GM21360 (cell line): Measurements from ENCODE around the gene DEPDC5.
A peak's percentile ranks its signal among the peaks of the same experiment; 100 is the strongest.

ENCODE experiments used
- ATAC-seq: cut with Tn5 transposase; IDR thresholded peaks from one replicate; pipeline ENCODE4 v1.9.1; 2021; ENCODE audit warnings: mild to moderate bottlenecking, moderate library complexity; ENCODE audit not compliant: unreplicated experiment

Gene DEPDC5

GRCh38 chr22:31920306-31920705 is 166.5 kb downstream of the DEPDC5 start:
- no peak for ATAC-seq

DNA sequence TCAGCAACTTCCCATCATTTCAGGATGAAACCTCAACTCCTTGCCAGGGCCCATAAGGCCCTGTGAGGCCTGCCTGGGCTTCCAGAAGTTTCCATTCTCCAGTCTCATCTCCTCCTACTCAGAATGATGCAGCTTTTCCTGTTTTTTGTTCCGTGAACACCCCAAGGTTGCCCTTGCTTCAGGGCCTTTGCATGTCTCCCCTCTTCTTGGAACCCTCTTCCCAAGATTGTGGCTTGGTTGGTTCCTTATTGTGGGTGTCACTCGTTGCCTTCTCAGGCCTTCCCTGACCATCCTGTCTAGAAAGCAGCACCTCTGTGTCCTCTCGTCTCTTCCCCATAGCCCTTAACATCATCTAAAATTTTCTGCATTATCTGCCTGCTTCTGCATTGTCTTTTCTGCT is 167.3 kb downstream of the DEPDC5 start:
- no peak for ATAC-seq

- no peak for ATAC-seq
Measured at GRCh38 chr22:31922534-31922933, 168.7 kb downstream of the DEPDC5 start.

DNA sequence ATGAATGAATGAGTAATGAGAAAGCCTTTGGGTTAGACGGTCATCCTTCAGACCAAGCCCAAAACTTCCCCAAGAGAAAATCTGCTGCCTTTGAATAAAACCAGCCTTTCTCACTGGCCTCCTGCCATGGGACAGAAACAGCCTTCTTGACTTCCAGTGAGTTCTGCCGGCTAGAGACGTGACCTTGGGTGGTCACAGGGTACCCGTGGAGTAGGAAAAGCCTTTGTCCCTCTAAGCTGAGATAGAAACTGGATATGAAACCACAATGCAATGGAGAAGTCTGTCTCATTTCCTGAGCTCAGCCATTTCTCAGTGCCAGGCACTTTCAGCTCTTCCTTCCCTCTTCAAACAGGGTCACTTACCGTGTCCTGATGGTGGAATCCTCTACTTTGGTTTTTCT is 169.3 kb downstream of the DEPDC5 start:
- no peak for ATAC-seq

DNA sequence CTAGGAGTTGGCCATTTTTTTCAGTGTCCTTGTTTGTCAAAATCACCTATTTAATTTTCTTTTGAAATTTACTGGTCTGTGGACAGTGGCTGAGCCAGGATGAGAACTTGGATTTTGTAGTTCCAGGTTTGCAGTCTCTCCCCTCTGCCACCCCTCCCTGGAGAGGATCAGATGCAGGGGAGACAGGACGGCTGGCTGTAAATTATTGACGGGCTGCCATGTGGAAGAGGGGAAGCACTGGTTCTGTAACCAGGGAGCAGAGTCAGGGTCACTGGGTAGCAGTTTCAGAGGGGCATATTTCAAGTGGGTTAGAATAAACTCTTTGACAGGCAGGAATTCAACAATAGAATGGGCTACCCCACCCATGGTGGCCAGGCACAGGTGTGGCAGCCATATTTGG is 169.9 kb downstream of the DEPDC5 start:
- no peak for ATAC-seq

GRCh38 chr22:31925056-31925455 is 171.2 kb downstream of the DEPDC5 start:
- no peak for ATAC-seq

GRCh38 chr22:31926024-31926423 is 172.2 kb downstream of the DEPDC5 start:
- no peak for ATAC-seq

DNA sequence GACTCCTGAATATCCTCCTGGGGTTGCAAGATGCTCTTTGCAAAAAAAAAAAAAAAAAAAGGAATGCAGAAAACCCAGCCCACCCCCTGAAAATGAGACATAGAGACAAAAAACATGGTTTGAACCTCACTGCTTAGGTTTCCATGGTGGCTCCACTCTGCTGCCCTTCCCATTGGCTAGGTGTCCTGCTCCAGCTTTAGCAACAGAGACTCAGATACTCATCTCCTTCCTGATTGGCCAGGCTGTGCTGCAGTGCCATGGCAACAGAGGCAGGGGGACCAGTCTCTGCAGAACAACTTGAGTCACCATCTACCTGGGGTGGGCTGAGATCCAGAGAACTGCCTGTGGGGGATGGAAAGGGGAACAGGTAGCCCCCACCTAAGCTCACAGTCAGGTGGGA is 173.2 kb downstream of the DEPDC5 start:
- ATAC-seq: no peak

- ATAC-seq: no peak
Measured at GRCh38 chr22:31927562-31927961, 173.7 kb downstream of the DEPDC5 start.

DNA sequence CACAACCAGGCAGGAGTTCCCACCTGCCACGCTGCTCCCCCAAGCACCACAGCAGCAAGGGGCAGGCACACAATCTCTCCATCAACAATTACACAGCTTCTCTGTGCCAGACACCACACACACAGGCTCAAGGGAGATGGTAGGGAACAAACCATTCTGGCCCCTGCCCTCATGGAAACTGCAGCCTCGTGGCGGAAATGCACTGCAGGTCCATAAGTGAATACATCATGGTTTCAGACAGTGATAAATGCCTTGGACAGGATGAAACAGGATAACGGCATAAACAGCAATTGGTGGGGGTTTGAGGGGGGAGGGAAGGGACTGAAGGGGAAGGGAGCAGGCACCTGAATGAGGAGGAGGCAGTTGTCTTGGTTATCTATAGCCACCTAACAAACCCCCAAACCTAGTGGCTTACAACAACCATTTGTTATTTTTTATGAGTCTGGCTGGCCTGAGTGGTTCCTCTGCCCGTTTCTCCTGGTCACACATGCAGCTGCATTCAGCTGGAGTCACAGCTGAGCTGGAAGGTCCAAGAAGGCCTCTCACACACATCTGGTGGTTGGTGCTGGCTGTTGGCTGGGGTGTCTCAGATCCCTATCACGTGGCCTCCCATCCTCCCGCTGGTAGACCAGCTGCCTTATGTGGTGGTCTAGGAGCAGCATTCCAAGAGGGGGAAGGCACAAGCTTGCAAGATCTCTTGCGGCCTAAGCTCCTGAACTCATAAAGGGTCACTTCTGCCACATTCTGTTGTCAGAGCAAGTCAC is 175.5 kb downstream of the DEPDC5 start:
- no peak for ATAC-seq

DNA sequence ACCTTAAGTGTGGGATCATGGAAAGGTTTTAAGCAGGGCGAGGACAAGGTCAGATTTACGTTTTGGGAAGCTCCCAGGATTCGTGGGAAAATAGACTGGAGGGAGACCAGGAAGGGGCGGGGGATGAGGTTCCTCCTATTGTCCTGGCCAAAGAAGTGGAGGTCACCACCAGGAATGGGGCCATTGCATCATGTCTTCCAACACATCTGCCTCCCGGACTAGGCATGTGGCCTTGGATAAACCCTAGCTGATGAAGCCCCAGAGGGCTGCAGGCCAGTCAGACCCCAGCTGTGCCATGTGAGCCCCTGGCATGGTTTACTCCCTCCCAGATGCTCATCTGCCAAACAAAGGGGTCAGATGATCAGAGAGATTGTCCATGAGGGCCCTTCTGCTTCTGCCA is 179.0 kb downstream of the DEPDC5 start:
- no peak for ATAC-seq

- no peak for ATAC-seq
Measured at GRCh38 chr22:31933406-31933805, 179.6 kb downstream of the DEPDC5 start.

DNA sequence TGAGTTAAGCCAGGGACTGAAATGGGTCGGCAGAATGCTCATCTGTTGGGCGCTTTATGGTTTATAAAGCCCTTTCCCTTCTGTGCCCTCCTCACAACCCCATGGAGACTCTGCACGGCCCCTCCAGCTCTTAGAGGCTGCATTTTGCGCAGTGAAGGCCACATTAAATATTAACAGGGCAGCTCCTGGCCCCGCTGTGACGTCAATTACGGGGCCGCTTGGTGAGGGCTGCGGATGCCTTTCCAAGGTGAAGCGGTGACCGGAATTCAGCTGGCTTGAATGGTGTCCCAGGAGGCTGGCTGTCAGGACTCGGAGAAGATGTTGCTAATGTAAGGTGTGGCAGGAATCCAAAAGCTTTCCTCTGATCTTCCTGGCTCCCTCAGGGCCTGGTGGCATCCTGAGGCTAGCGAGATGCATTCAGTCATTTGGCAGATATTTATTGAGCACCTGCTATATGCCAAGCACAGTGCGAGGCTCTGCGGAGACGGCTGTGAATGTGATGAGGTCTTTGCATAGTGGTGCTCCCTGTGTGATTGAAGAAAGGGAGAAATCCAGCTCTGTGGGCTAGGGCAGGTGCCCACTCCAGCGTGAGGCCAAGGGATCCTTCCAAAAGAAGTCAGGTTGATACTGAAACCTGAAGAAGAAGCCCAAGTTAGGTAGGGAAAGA is 180.1 kb downstream of the DEPDC5 start:
- ATAC-seq: no peak

DNA sequence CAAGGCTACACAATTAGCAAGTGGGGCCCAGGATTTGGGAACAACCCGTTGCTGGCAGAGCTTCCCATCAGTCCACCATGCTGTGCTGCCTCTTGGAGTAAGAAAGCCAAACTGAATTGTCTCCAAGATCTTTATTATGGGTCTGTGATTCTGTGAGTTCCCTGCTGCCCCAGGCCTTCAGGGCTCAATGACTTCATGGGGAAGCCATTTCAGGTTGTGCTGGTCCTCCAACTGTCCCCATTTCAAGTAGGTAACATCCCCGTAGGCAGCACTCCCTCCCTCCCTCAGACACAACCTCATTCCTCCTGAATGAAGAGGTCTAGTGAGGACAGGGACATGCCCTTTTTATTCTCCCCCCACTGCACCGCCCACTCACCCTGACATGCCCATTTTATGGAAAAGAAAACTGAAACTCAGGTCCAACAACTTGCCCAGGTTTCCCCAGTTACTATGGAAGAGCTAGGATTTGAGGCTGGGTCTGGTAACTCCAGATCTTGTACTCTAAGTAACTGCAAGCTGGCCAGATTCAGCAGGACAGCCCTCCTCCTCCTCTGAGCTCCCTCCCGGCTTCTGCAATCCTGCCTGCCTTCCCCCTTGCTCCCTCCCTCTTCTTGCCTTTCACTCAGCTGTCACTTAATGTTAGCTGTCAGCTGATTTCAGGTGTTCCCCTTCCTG is 182.3 kb downstream of the DEPDC5 start:
- no peak for ATAC-seq

- no peak for ATAC-seq
Measured at GRCh38 chr22:31937341-31937740, 183.5 kb downstream of the DEPDC5 start.

DNA sequence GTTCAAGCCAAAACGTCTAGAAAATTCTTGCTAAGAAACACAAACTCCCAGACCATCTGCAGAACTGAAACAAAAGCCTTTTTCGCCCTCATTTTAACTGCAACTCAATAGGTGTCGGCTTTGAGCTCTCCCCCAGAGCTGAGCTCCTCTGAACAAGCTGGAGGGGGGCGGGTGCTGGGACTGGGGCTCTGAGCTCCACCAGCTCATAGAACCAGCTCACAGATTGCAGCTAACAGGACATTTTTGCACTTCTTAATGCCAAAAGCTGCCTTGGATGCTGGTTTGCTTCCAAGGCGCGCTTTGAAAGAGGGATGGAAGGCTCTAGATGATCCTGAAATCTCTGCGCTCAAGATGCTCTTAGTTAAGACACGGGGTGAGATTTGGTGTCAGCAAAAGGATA is 184.5 kb downstream of the DEPDC5 start:
- ATAC-seq: no peak

DNA sequence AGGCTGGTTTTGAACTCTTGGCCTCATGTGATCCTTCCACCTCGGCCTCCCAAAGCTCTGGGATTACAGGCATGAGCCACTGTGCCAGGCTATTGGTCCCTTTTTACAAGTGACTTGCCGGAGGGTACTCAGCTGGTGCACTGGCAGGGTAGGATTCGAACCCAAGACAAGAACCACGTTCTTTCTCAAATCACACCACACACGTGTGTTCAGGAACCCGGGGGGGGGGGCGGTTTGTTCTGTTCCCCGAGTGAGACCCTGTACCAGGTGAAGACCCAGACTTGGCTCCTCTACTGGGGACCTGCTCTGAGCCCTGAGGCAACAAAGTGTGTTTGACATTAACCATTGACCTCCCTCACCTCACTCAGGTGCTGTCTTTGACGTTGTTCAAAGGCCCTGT is 186.7 kb downstream of the DEPDC5 start:
- ATAC-seq: no peak

DNA sequence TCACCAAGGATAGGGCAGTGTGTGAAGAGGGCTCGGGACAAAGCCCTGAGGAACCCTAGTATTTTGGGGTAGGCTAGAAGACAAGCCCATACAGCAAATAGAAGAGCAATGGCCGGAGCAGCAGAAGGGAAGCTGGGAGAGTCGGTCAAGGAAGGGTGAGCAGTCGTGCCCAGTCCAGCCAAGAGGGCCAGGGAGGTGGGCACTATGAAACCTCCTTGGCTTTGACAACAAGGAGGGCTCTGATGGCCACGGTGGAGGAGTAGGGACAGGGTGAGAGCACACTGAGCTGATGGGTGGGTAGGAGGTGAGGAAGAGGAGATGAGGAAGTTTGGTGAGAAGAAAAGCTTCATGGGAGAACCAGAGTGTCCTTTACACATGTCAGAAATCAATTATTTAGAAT is 188.3 kb downstream of the DEPDC5 start:
- no peak for ATAC-seq

DNA sequence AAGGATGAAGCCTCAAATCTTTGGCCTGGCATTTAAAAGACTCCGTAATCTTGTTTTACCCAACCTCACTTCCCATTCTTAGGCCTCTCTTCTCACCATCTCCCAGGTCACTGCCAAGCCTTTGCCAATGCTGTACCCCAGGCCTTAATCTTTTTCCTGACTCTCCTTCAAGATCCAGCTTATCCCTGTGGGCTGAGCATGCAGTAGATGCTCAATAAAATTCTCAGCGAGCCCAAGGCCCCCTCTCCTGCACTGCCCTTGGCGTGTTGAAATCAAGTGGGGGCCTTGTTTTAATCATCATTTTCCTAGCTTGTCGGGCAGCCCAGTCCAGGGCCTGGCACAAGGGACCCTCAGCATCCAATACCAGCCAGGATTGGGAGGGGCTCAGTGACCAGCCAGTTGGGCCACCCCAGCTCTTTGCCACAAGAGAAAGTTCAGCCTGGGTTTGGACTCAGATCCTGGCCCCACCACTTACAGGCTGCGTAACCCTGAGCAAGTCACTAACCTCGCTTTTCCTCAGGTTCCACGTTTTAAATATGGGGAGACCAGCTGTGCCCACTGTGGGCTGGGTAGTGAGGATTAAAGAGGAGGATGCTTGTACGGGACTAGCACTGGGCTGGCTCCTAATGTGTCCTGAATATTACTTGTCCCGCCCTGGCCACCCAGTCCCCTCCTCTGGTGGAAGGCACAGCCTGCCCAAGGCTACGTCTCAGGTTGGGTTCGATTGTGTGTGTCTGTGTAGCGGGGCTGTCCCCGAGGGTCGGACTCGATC is 189.6 kb downstream of the DEPDC5 start:
- ATAC-seq: no peak

DNA sequence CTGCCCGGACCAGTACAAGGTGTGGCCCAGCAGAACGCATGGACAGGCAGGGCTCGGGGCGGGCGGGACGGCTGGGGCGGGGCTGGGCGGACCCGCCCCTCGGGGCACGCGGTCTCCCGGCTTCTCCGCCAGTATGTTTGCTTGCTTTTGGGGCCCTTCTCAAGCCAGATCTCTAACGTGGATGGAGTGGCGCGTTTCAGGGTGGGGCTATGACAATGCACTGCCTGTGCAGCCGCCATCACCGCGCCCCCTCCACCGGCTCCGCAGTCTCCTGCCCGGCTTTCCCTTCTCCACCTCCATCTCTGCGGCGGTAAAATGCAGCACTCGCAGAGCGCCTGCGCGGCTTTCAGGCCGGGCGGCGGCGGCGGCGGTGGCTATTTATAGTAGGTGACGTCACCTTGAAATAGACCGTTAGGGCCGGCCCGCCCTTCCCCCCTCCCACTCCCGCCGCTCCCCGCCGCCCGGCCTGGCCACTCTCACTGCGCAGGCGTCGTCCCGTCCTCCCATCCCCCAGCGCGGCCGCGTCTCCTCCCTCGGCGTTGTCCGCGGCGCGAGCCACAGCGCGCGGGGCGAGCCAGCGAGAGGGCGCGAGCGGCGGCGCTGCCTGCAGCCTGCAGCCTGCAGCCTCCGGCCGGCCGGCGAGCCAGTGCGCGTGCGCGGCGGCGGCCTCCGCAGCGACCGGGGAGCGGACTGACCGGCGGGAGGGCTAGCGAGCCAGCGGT is 190.3 kb downstream of the DEPDC5 start, which contains the start of gene YWHAH:
Gene YWHAH (plus strand): TSS at position 558 of the 722 bp plus-strand sequence. CDS start 199 bp downstream, outside the sequence.
- ATAC-seq: peak; percentile 51
